HL-60 (cell line): ENCODE results near the gene FOXO1.

Experiments used
- CTCF ChIP-seq: IDR thresholded peaks from one replicate; pipeline ENCODE4 v1.5.1; 2011; ENCODE audit warnings: low read length, control low read depth, inconsistent platforms; ENCODE audit not compliant: insufficient read depth
- GABPA ChIP-seq: IDR thresholded peaks from 2 replicates; pipeline ENCODE4 v1.6.1; 2012; ENCODE audit warnings: low read depth
- POLR2AphosphoS5 ChIP-seq: IDR thresholded peaks from 2 replicates; pipeline ENCODE4 v1.6.1; 2012; ENCODE audit warnings: low read depth
- REST ChIP-seq: IDR thresholded peaks from 2 replicates; pipeline ENCODE4 v1.6.1; 2012; ENCODE audit warnings: low read depth; ENCODE audit not compliant: insufficient replicate concordance

GRCh38 chr13:40539576-40540327 is 126.7 kb downstream of the FOXO1 start:
- no peak for TF ChIP-seq POLR2AphosphoS5
- no peak for TF ChIP-seq CTCF
- no peak for TF ChIP-seq REST
- no peak for TF ChIP-seq GABPA
